Ascending aorta (tissue), 2 donors: Measurements from ENCODE around the gene BCAR1. TPM values are rescaled to one million over a fixed set of nuclear protein-coding genes. Genes with fewer than 3 reads are reported as not detected.
"Not testable (repeated sequence)": the region's sequence is repeated elsewhere in the genome, so short reads cannot be mapped to it uniquely, and the experiment has no call there.

Experiments
- DNase-seq, 2 donors: peaks; one replicate each; pipeline ENCODE4 v3.0.0-alpha.2; 2019; ENCODE audit warnings: low spot score in 2 of 2
- H3K27ac ChIP-seq, 2 donors: fragments of 200-600 bp; sonication (generic); one replicate each; pipeline ENCODE4 v1.5.1; 2016 to 2017; ENCODE audit warnings: mild to moderate bottlenecking in 1 of 2
- H3K27me3 ChIP-seq: fragments of 200-600 bp; sonication (generic); one replicate; pipeline ENCODE4 v1.5.1; 2017
- H3K36me3 ChIP-seq, 2 donors: fragments of 200-600 bp; sonication (generic); one replicate each; pipeline ENCODE4 v1.5.1; 2016
- H3K4me1 ChIP-seq, 2 donors: fragments of 200-600 bp; sonication (generic); one replicate each; pipeline ENCODE4 v1.5.1; 2016 to 2017; ENCODE audit warnings: mild to moderate bottlenecking in 1 of 2
- H3K4me3 ChIP-seq, 2 donors: fragments of 200-600 bp; sonication (generic); one replicate each; pipeline ENCODE4 v1.5.1; 2016 to 2017; ENCODE audit warnings: mild to moderate bottlenecking in 1 of 2
- H3K9me3 ChIP-seq, 2 donors: fragments of 200-600 bp; sonication (generic); one replicate each; pipeline ENCODE4 v1.5.1; 2016
- CTCF ChIP-seq, 3 experiments: fragments of 200-600 bp in 2 of 3; fragments of 450-650 bp in 1 of 3; sonication (generic) in 2 of 3; IDR thresholded peaks; one replicate each; pipeline ENCODE4 v1.5.1; 2016 to 2019; ENCODE audit warnings: antibody characterized with exemption in 3 of 3, mild to moderate bottlenecking in 1 of 3, moderate library complexity in 1 of 3
- intact Hi-C: fragments of 100-400 bp; cut with DNase I; formaldehyde crosslinking; loops from one replicate; pipeline ENCODE4 v1.15.1; 2023
- total RNA-seq: library from RNA; depleted of rRNA; stranded (reverse); fragments of >200 nt; gene quantifications from one replicate; pipeline ENCODE4 v1.1.0, GENCODE V29; 2016

The BCAR1 gene
- total RNA-seq, 1 donor from 2014 or later, result 243 TPM

- Histone ChIP-seq H3K27ac (no peak overlapping the region), H3K27me3 (no peaks in the 10 kb centered on the region), H3K4me1 (no peaks in the 10 kb centered on the region), H3K9me3 (no peaks in the 10 kb centered on the region), H3K4me3 (no peak overlapping the region), H3K36me3 (peaks cover 23 to 24% of the 10 kb centered on the region in 2 donors)
- intact Hi-C loops, result loop anchor here (2.0 kb wide), 1 partner anchor 18 kb away; the partner anchor contains the start of gene CTRB2
- no peak for DNase-seq
- TF ChIP-seq CTCF (IDR thresholded peaks at IDR 0.05), result no peak
Observed at GRCh38 chr16:75225092-75225491, 26.3 kb downstream of the BCAR1 start.

- no peaks in the 10 kb centered on the region for H3K9me3 ChIP-seq
- no peaks in the 10 kb centered on the region for H3K4me1 ChIP-seq
- no peak overlapping the region for H3K27ac ChIP-seq
- no peak for DNase-seq
- no peak for TF ChIP-seq CTCF (IDR thresholded peaks at IDR 0.05)
- peaks cover 18 to 20% of the 10 kb centered on the region in 2 donors for H3K36me3 ChIP-seq
- intact Hi-C loops, result loop anchor here (2.0 kb wide), 1 partner anchor 18 kb away; the partner anchor contains the start of gene CTRB2
- H3K27me3 ChIP-seq, result no peaks in the 10 kb centered on the region
- no peak overlapping the region for H3K4me3 ChIP-seq
Observed at GRCh38 chr16:75224306-75225082, 26.9 kb downstream of the BCAR1 start.

DNA sequence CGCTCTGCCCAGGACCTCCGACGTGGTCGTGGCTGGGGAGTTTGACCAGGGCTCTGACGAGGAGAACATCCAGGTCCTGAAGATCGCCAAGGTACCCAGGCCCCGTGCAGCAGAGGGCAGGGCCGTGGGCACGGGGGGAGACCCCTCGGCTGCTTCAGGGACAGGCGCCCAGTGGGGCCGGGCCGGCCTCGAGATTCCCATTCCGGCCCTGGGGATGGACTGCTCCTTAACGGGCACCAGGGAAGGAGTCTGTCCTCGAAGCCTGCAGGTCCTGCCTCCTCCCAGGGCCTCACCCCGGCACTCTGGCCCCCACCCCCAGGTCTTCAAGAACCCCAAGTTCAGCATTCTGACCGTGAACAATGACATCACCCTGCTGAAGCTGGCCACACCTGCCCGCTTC, 28.3 kb downstream of the BCAR1 start:
- H3K27ac ChIP-seq, H3K4me1 ChIP-seq, intact Hi-C loops: not testable (repeated sequence)

DNA sequence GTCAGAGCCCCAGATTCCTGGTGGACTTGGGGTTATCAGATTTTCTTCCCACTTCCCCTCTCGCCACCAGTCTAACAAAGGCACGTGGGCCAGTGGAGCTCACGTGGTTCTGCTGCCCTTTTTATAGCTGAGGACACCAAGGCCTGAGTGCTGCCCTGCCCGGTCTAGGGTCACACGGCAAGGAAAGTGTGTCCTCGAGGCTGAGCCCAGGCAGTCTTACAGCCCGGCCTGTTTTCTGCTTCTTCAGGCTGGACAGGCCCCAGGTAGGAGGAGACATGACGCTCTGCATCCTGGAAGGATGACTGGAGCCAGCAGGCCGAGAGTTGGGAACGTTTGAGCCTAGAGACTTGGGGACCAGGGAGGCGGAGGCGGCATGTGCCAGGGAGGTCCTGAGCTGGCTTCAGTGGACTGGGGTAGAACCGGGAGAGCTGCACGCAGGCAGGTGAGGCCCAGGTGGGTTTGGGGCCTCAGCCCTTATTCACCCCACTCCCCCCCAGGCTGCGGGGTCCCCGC, 29.1 kb downstream of the BCAR1 start:
- H3K27me3 ChIP-seq, result no peaks in the 10 kb centered on the region
- no peaks in the 10 kb centered on the region for H3K36me3 ChIP-seq
- H3K27ac ChIP-seq, result peak overlapping the region; percentile 23 to 56
- peak in 1 of 2 donors; percentile 73 for DNase-seq
- no peaks in the 10 kb centered on the region for H3K4me1 ChIP-seq
- intact Hi-C loops, result no loop called here
- H3K4me3 ChIP-seq, result no peak overlapping the region
- TF ChIP-seq CTCF (IDR thresholded peaks at IDR 0.05), result no peak
- no peaks in the 10 kb centered on the region for H3K9me3 ChIP-seq

More for the DNA sequence above, 28.3 kb downstream of the BCAR1 start:
- H3K27me3 ChIP-seq, H3K4me3 ChIP-seq, DNase-seq, H3K36me3 ChIP-seq, H3K9me3 ChIP-seq: not testable (repeated sequence)

DNA sequence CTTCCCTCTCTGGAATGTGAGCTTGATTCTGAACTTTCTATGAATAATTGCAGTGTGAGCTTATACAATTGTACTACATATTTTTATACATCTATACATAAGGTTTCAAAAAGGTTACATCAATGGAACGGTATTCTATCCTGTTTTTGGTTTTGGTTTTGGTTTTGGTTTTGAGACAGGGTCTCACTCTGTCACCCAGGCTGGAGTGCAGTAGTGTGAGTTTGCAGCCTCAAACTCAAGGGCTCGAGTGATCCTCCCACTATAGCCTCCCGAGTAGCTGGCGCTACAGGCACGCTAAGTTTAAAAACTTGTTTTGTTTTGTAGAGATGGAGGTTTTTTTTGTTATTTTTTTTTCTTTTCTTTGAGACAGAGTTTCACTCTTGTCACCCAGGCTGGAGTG, 31.6 kb downstream of the BCAR1 start:
- no peak for DNase-seq
- Histone ChIP-seq H3K4me1 (no peaks in the 10 kb centered on the region), H3K27me3 (no peaks in the 10 kb centered on the region), H3K27ac (no peak overlapping the region), H3K4me3 (peak overlapping the region in 1 of 2 donors; percentile 0), H3K9me3 (no peaks in the 10 kb centered on the region), H3K36me3 (no peaks in the 10 kb centered on the region)
- no peak for TF ChIP-seq CTCF (IDR thresholded peaks at IDR 0.05)
- intact Hi-C loops, result no loop called here

GRCh38 chr16:75219088-75219487, 32.3 kb downstream of the BCAR1 start:
- H3K27ac ChIP-seq, result no peak overlapping the region
- H3K27me3 ChIP-seq, result no peaks in the 10 kb centered on the region
- H3K36me3 ChIP-seq, result no peaks in the 10 kb centered on the region
- no peak overlapping the region for H3K4me3 ChIP-seq
- intact Hi-C loops, result no loop called here
- no peaks in the 10 kb centered on the region for H3K4me1 ChIP-seq
- TF ChIP-seq CTCF (IDR thresholded peaks at IDR 0.05), result no peak
- no peak for DNase-seq
- no peaks in the 10 kb centered on the region for H3K9me3 ChIP-seq
